K562 (cell line): Measurements from ENCODE around the gene PEX7. TPM values are rescaled to one million over a fixed set of nuclear protein-coding genes. Genes with fewer than 3 reads are reported as not detected.

ENCODE experiments used
- MEIS2 ChIP-seq: fragments of 450-650 bp; IDR thresholded peaks from 2 replicates; pipeline ENCODE4 v1.6.1; 2014; ENCODE audit warnings: mild to moderate bottlenecking; ENCODE audit not compliant: partially characterized antibody
- ZKSCAN1 ChIP-seq: fragments of 150-350 bp; IDR thresholded peaks from 2 replicates; pipeline ENCODE4 v1.6.1; 2016; ENCODE audit warnings: low read depth, low read length
- polyA plus RNA-seq, 8 experiments: library from polyadenylated mRNA; depleted of rRNA in 4 of 8; stranded (reverse) in 5 of 8; unstranded in 3 of 8; fragments of >200 nt; fragmentation: Nextera tagmentation in 2 of 8; fragmentation: Illumina TruSeq in 1 of 8; extraction: Ambion mirVana in 2 of 8; extraction: Trizol in 1 of 8; gene quantifications; 2 replicates each; pipeline versions ENCODE4 v1.2.1 to v1.2.3, GENCODE V29; 2011 to 2014; ENCODE audit warnings: inconsistent platforms in 1 of 8, missing spikeins in 1 of 8
- total RNA-seq, 7 experiments: library from RNA; depleted of rRNA in 6 of 7; stranded (reverse); fragments of >200 nt in 6 of 7; fragmentation: Illumina TruSeq in 2 of 7; extraction: Trizol in 2 of 7; gene quantifications; 2 replicates each; pipeline versions ENCODE4 v1.2.1 to v1.2.3, GENCODE V29; 2011 to 2021; ENCODE audit warnings: low replicate concordance in 1 of 7
- TF ChIP-seq, protein P1 (sequence below): fragments of 250-450 bp; sonication (Bioruptor Pico); IDR thresholded peaks from 2 replicates; pipeline ENCODE4 v1.5.0; 2020; ENCODE audit warnings: mild to moderate bottlenecking, borderline replicate concordance
- TF ChIP-seq, protein P2 (sequence below), 2 experiments: fragments of 450-650 bp; formaldehyde crosslinking in 1 of 2; IDR thresholded peaks; 2 replicates each; pipeline versions ENCODE4 v1.4.0 to v1.6.1; 2014 to 2020; ENCODE audit warnings: mild to moderate bottlenecking in 2 of 2, borderline replicate concordance in 1 of 2, low read depth in 1 of 2

Gene PEX7
- total and polyA plus RNA-seq, 9 of the 15 experiments (the other 6 are each of a cell fraction or from before 2014, with no cell fraction given), result 1.6 to 12.9 (median 9.1) TPM

DNA sequence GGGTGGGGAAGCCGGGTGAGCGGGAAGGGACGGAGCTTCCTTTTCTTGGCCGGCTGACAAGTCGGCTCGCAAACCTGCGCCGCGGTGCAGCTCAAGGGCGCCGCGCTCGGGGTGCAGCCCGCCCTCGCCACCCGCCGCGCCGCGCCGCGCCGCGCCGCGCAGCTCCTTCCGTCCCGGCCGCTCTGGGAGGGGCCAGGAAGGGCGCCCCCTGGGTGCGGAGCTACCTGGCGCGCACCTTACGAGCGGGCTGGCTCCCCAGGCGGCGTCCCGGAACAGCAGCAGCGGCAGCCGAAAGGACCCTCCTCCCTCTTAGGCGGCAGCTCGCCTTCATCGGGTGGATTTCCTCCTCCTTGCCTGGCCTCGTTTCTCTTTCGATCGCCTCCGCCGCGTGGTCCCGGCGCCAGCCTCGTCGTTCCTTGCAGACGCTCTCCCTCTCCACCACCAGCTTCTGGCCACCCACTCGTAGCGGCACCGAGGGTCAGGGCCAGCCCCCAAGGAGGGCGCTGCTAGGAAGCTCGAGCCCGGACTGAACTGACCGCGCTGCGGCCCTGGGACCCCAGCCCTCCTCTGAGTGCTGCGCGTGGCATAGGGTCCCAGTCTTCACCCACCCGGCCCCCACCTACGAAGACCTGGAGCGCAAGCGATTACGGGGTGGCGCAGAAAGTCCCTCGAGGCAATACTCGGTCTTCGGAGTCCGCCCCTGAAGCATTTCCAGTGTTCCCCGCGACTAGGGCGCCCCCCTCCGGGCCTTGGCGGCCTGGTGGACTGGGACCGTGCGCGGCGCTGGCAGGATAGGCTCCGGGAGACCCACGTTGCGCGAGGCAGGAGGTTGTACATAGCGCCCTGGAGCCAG is 29.8 kb upstream of the PEX7 start, which contains the start of gene MAP3K5 (continued):
- TF ChIP-seq, protein P1, sequence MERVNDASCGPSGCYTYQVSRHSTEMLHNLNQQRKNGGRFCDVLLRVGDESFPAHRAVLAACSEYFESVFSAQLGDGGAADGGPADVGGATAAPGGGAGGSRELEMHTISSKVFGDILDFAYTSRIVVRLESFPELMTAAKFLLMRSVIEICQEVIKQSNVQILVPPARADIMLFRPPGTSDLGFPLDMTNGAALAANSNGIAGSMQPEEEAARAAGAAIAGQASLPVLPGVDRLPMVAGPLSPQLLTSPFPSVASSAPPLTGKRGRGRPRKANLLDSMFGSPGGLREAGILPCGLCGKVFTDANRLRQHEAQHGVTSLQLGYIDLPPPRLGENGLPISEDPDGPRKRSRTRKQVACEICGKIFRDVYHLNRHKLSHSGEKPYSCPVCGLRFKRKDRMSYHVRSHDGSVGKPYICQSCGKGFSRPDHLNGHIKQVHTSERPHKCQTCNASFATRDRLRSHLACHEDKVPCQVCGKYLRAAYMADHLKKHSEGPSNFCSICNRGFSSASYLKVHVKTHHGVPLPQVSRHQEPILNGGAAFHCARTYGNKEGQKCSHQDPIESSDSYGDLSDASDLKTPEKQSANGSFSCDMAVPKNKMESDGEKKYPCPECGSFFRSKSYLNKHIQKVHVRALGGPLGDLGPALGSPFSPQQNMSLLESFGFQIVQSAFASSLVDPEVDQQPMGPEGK (CRISPR knock-in tag), result no peak
- TF ChIP-seq, protein P2, sequence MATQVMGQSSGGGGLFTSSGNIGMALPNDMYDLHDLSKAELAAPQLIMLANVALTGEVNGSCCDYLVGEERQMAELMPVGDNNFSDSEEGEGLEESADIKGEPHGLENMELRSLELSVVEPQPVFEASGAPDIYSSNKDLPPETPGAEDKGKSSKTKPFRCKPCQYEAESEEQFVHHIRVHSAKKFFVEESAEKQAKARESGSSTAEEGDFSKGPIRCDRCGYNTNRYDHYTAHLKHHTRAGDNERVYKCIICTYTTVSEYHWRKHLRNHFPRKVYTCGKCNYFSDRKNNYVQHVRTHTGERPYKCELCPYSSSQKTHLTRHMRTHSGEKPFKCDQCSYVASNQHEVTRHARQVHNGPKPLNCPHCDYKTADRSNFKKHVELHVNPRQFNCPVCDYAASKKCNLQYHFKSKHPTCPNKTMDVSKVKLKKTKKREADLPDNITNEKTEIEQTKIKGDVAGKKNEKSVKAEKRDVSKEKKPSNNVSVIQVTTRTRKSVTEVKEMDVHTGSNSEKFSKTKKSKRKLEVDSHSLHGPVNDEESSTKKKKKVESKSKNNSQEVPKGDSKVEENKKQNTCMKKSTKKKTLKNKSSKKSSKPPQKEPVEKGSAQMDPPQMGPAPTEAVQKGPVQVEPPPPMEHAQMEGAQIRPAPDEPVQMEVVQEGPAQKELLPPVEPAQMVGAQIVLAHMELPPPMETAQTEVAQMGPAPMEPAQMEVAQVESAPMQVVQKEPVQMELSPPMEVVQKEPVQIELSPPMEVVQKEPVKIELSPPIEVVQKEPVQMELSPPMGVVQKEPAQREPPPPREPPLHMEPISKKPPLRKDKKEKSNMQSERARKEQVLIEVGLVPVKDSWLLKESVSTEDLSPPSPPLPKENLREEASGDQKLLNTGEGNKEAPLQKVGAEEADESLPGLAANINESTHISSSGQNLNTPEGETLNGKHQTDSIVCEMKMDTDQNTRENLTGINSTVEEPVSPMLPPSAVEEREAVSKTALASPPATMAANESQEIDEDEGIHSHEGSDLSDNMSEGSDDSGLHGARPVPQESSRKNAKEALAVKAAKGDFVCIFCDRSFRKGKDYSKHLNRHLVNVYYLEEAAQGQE (IDR thresholded peaks at IDR 0.05; ENCODE audit: borderline replicate concordance), result peak; percentile 88
- TF ChIP-seq, protein P2 (CRISPR knock-in tag; IDR thresholded peaks at IDR 0.05; ENCODE audit: low read depth), result peak; percentile 16; the same call in 1 of the 2 replicates
- TF ChIP-seq MEIS2 (peak; percentile 40), ZKSCAN1 (peak; percentile 60)
